ENCODE measurements around the gene NGB. TPM values are rescaled to one million over a fixed set of nuclear protein-coding genes. Genes with fewer than 3 reads are reported as not detected.

The NGB gene
- total RNA-seq, 1 experiment from 2014 or later = not detected

DNA sequence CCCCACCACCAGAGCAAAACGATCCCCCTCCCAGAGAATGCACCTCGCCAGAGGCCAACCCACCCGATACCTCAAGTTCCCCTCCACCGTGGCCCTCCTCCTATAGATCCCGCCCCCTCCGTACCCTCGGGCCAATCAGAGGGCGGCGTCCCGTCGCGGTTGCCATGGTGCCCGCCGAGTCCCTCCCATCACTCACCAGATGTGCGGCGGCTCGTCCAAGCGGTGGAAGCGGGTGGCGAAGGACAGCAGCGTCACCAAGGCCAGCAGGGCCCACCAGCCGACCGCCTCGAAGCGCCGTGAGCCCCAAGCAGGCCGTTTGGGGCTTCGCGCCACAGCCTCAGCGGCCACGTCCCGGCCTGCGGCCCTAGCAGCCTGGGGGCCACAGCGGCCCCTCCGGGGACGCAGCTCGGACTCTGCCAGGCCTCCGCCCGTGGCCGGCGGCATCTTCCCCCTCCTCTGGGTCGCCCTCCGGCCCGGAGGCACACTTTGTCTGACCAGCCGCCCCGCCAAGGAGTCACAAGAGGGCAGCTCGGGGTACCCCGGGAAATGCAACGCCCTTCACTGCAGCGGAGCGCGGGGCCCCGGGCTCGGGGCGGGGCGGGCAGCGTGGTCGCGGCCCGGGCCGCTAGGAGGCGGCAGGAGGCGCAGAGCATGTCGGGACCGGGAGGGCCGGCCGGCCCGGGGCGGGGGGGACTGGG is 49.4 kb upstream of the NGB start, which contains the start of gene POMT2:
Gene POMT2, minus strand, starts transcription at position 646 of the 698 bp plus-strand sequence. Its CDS starts 202 bp downstream, at position 444.
- ChIA-PET POLR2A (interaction anchor here (1.1 to 1.5 kb wide), 4 partner anchors 15 to 139 kb away, joined by 3 to 6 read pairs (median 4); partner anchors contain the start of genes TMEM63C and VIPAS39), RAD21 (ENCODE audit: low non-redundant PET in 1 of 2, low total read pairs in 2 of 2, uncharacterized antibody in 2 of 2, unreplicated experiment in 2 of 2) (interaction anchor here in 1 of 2 experiments (0.7 kb wide), 2 partner anchors 444 to 447 kb away, joined by 6 to 9 read pairs; no protein-coding TSS in a partner anchor), CTCF (interaction anchor here (0.9 to 2.1 kb wide), 7 partner anchors 10 to 169 kb away, joined by 3 to 20 read pairs (median 5); partner anchors contain the start of genes SAMD15, TMED8 and TMEM63C)
- peak within 1 kb of the TSS; percentile 84 for H3K9ac ChIP-seq (ENCODE audit: low read length)
- no peaks in the 10 kb centered on the region for H3K9me3 ChIP-seq (ENCODE audit: control insufficient read depth in 1 of 2, insufficient read depth in 1 of 2, low read depth in 1 of 2, low read length in 2 of 2)
- no peaks in the 10 kb centered on the region for H3K27me3 ChIP-seq (ENCODE audit: insufficient read depth, low read length)
- peak within 1 kb of the TSS; percentile 72 for H3K4me3 ChIP-seq (replicated peaks in 1 of 2; ENCODE audit: low read depth in 1 of 2, low read length in 2 of 2)
- peak within 1 kb of the TSS; percentile 94 for H3K27ac ChIP-seq (ENCODE audit: low read depth, low read length)
- ATAC-seq = peak; percentile 71
- intact Hi-C loops (cut with micrococcal nuclease) = loop anchor here (5.0 kb wide), 1 partner anchor 137 kb away; the partner anchor contains the start of genes AHSA1 and VIPAS39
- H3K36me3 ChIP-seq (ENCODE audit: control insufficient read depth in 1 of 2, insufficient read depth in 2 of 2, low read length in 2 of 2) = no peaks in the 10 kb centered on the region
- peak within 1 kb of the TSS; percentile 86 for H3K4me2 ChIP-seq (ENCODE audit: low read length)
- TF ChIP-seq, protein P1, sequence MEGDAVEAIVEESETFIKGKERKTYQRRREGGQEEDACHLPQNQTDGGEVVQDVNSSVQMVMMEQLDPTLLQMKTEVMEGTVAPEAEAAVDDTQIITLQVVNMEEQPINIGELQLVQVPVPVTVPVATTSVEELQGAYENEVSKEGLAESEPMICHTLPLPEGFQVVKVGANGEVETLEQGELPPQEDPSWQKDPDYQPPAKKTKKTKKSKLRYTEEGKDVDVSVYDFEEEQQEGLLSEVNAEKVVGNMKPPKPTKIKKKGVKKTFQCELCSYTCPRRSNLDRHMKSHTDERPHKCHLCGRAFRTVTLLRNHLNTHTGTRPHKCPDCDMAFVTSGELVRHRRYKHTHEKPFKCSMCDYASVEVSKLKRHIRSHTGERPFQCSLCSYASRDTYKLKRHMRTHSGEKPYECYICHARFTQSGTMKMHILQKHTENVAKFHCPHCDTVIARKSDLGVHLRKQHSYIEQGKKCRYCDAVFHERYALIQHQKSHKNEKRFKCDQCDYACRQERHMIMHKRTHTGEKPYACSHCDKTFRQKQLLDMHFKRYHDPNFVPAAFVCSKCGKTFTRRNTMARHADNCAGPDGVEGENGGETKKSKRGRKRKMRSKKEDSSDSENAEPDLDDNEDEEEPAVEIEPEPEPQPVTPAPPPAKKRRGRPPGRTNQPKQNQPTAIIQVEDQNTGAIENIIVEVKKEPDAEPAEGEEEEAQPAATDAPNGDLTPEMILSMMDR (IDR thresholded peaks at IDR 0.05 in 2 of 3, conservative IDR thresholded peaks at IDR 0.05 in 1 of 3; ENCODE audit: borderline replicate concordance in 1 of 3, insufficient read depth in 1 of 3, low read depth in 2 of 3, low read length in 2 of 3) = peak in 2 of 3 experiments; percentile 27 to 35; a peak in 4 of 6 replicates
- TF ChIP-seq, protein P2, sequence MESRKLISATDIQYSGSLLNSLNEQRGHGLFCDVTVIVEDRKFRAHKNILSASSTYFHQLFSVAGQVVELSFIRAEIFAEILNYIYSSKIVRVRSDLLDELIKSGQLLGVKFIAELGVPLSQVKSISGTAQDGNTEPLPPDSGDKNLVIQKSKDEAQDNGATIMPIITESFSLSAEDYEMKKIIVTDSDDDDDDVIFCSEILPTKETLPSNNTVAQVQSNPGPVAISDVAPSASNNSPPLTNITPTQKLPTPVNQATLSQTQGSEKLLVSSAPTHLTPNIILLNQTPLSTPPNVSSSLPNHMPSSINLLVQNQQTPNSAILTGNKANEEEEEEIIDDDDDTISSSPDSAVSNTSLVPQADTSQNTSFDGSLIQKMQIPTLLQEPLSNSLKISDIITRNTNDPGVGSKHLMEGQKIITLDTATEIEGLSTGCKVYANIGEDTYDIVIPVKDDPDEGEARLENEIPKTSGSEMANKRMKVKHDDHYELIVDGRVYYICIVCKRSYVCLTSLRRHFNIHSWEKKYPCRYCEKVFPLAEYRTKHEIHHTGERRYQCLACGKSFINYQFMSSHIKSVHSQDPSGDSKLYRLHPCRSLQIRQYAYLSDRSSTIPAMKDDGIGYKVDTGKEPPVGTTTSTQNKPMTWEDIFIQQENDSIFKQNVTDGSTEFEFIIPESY (IDR thresholded peaks at IDR 0.05; ENCODE audit: extremely low read depth, insufficient replicate concordance, low read length) = no peak
- no peak for TF ChIP-seq JUND (IDR thresholded peaks at IDR 0.05)
- peak; percentile 16; the same call in 1 of the 2 replicates for TF ChIP-seq EGR1 (IDR thresholded peaks at IDR 0.05; ENCODE audit: low read depth)
- no peak for TF ChIP-seq TCF7L2 (IDR thresholded peaks at IDR 0.05; ENCODE audit: borderline replicate concordance, extremely low read depth, insufficient read depth, insufficient read length)
- TF ChIP-seq RAD21 (IDR thresholded peaks at IDR 0.05; ENCODE audit: low read depth) = no peak
- TF ChIP-seq, protein P3, sequence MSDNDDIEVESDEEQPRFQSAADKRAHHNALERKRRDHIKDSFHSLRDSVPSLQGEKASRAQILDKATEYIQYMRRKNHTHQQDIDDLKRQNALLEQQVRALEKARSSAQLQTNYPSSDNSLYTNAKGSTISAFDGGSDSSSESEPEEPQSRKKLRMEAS (IDR thresholded peaks at IDR 0.05) = peak; percentile 82
- TF ChIP-seq POLR2A (IDR thresholded peaks at IDR 0.05; ENCODE audit: borderline replicate concordance, extremely low read depth, insufficient read depth, insufficient read length) = peak; percentile 50
- TF ChIP-seq SP1 (IDR thresholded peaks at IDR 0.05; ENCODE audit: low read depth) = 0 out of 2 replicates have a peak, but pooled peaks have one; percentile 31
- no peak for TF ChIP-seq EZH2phosphoT487 (IDR thresholded peaks at IDR 0.05; ENCODE audit: borderline replicate concordance)
- TF ChIP-seq ZNF274 (IDR thresholded peaks at IDR 0.05; ENCODE audit: low read depth, low read length) = no peak
- no peak for TF ChIP-seq EZH2 (IDR thresholded peaks at IDR 0.05)
- TF ChIP-seq SIN3A (IDR thresholded peaks at IDR 0.05; ENCODE audit: low read depth) = peak; percentile 73; the same call in 1 of the 2 replicates
- TF ChIP-seq ZFX (IDR thresholded peaks at IDR 0.05) = peak; percentile 97
- peak; percentile 47 for TF ChIP-seq POLR2AphosphoS5 (IDR thresholded peaks at IDR 0.05; ENCODE audit: low read depth, low read length)
- no peak for TF ChIP-seq CBX3 (IDR thresholded peaks at IDR 0.05; ENCODE audit: low read depth)
- H3K9me2 ChIP-seq (ENCODE audit: insufficient read depth) = no peaks in the 10 kb centered on the region
- DNase-seq (ENCODE audit: low read depth, low spot score) = peak; percentile 78
- H2AFZ ChIP-seq (ENCODE audit: low read depth, low read length, poor library complexity, severe bottlenecking) = peak within 1 kb of the TSS; percentile 66
- no peaks in the 10 kb centered on the region for H4K20me1 ChIP-seq (ENCODE audit: insufficient read depth)
- H3K79me2 ChIP-seq (ENCODE audit: insufficient read depth, low read length) = peaks cover 18% of the 10 kb centered on the region
- peaks cover 8 to 25% of the 10 kb centered on the region in 2 experiments; a peak in 3 of 4 replicates for H3K4me1 ChIP-seq (ENCODE audit: control insufficient read depth in 1 of 2, insufficient read depth in 2 of 2, low read length in 2 of 2)
- BruUV-seq (replicated peaks) = no TSS peak

All from HCT116 (cell line).